Dendritic cell treated with granulocyte-macrophage colony-stimulating factor and Interleukin-4, amounts not matched to agents 40 ng/mL and 50 ng/mL, for 4 days (primary cell): ENCODE data around the gene OR4F6.
"Not testable (repeated sequence)": the region's sequence is repeated elsewhere in the genome, so short reads cannot be mapped to it uniquely, and the experiment has no call there.

Source experiments
- H3K27ac Mint-ChIP-seq: one replicate; pipeline ENCODE4 v1.8.0; 2022; ENCODE audit warnings: mild to moderate bottlenecking, mixed read lengths
- H3K27me3 Mint-ChIP-seq: one replicate; pipeline ENCODE4 v1.8.0; 2022; ENCODE audit warnings: mild to moderate bottlenecking, mixed read lengths
- H3K36me3 Mint-ChIP-seq: one replicate; pipeline ENCODE4 v1.8.0; 2022; ENCODE audit warnings: low read depth, mixed read lengths
- H3K4me1 Mint-ChIP-seq: one replicate; pipeline ENCODE4 v1.8.0; 2022; ENCODE audit warnings: low read depth, mixed read lengths
- H3K4me3 Mint-ChIP-seq: one replicate; pipeline ENCODE4 v1.8.0; 2022; ENCODE audit warnings: mild to moderate bottlenecking, moderate library complexity, mixed read lengths
- H3K9me3 Mint-ChIP-seq: one replicate; pipeline ENCODE4 v1.8.0; 2022; ENCODE audit warnings: mixed read lengths
- intact Hi-C: fragments of 100-400 bp; cut with micrococcal nuclease; formaldehyde crosslinking; loops from one replicate; pipeline ENCODE4 v1.15.0; 2022

OR4F6 gene

DNA sequence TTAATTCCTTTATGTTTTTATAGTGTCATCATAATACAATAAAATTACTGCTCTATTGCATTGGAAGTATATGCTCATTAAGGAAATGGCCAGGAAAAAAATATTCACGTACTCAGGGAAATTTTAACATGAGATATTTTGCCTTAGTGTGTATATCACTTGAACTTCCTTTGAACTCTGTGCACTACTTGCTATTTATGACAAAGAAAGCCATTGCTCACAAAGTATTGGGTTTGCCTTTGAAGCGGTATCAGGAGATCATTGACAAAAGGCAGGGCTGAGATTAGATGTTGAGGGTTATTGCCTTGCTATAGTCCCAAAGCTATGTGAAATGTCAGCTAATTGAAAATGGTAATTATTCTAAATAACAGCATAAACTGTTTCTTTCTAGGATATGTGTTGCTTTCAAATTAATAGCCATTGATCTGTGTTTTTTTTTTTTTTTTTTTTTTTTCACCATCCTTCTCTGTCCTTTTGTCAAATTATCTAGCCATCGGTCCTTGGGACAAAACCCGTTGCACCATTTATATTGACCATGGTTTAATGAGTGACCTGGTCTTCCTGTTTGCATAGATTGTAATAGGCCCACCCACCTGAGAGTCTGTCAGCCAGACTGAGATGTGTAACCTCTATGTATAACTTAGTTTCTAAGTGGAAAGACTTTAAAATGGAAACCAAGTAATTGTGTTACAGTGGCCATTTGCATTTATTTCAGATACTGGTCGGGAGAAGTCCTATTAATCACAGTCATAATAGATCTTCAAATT is 14.6 kb upstream of the OR4F6 start:
- H3K27me3 Mint-ChIP-seq, H3K4me1 Mint-ChIP-seq, H3K27ac Mint-ChIP-seq, intact Hi-C loops, H3K9me3 Mint-ChIP-seq, H3K36me3 Mint-ChIP-seq, H3K4me3 Mint-ChIP-seq: not testable (repeated sequence)

DNA sequence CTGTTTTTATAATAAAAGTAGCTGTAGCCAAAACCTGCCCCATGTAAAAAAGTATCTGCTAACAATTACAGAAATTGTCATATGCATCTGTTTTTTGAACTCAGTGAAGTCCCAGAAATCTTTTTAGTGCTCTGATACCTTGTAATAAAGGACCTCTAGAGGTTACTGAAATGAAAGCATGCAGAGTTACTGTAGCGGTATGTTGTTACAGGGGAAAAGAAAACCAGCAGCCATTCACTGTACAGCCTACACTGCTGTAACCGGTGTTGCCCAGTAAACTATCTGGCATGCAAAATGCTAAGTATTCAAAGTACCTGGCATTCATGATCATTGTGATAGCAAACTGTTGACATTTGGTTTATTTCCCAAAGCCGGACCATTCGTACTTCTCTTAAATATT is 12.6 kb upstream of the OR4F6 start:
- intact Hi-C loops, H3K4me1 Mint-ChIP-seq, H3K9me3 Mint-ChIP-seq, H3K36me3 Mint-ChIP-seq, H3K4me3 Mint-ChIP-seq, H3K27me3 Mint-ChIP-seq, H3K27ac Mint-ChIP-seq: not testable (repeated sequence)

DNA sequence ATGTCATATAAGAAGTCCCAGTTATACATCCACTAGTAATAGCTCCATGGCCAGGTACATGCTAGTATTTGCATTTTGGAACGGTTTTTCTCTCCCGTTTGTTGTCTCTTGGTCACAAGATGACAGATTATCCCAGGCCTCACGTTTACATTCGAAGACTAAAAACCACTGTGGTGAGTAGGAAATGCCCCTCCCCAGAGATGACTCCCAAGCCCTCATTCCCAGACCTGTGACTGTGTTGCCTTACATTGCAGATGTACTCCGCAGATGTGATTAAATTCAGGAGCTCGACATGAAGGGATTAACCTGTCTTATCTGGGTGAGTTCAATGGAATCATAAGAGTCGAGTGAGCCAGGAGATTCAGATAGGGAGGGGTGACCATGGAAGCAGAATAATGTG is 9.3 kb upstream of the OR4F6 start:
- H3K4me3 Mint-ChIP-seq, H3K9me3 Mint-ChIP-seq, intact Hi-C loops, H3K27ac Mint-ChIP-seq, H3K4me1 Mint-ChIP-seq, H3K27me3 Mint-ChIP-seq, H3K36me3 Mint-ChIP-seq: not testable (repeated sequence)

DNA sequence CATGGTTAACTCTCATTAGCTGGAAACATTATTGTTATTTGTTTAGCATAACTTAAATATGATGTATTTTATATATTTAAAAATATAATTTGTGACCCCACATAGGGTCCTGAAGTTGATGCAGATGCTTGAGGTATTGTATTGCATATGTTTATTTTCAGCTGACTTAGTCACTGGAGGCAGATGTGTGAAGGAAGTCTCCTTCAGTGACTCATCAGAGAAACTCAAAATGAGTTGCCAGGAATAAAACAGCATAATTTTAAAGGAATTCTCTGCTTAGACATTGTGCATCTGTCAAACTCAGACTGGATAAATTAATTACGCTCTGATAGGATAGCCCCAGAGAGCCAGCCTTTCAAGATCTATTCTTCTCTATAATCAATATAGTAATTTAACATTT is 7.9 kb upstream of the OR4F6 start:
- Mint-ChIP-seq H3K4me1 (no peaks in the 10 kb centered on the region), H3K36me3 (no peaks in the 10 kb centered on the region), H3K4me3 (no peak overlapping the region), H3K27me3 (no peaks in the 10 kb centered on the region), H3K27ac (no peak overlapping the region), H3K9me3 (no peaks in the 10 kb centered on the region)
- intact Hi-C loops = no loop called here

DNA sequence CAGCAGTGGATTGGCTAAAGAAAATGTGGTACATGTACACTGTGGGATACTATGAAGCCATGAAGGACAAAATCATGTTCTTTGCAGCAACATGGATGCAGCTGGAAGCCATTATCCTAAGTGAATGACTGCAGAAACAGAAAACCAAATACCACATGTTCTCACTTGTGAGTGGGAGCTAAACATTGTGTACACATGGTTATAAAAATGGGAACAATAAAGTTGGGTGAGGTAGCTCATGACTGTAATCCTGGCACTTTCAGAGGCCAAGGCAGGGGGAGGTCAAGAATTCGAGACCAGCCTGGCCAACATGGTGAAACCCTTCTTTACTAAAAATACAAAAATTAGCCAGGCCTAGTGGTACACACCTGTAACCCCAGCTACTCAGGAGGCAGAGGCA is 3.6 kb upstream of the OR4F6 start:
- H3K4me3 Mint-ChIP-seq = no peak overlapping the region
- no peaks in the 10 kb centered on the region for H3K27me3 Mint-ChIP-seq
- no peaks in the 10 kb centered on the region for H3K9me3 Mint-ChIP-seq
- intact Hi-C loops = no loop called here
- no peak overlapping the region for H3K27ac Mint-ChIP-seq
- H3K4me1 Mint-ChIP-seq = no peaks in the 10 kb centered on the region
- no peaks in the 10 kb centered on the region for H3K36me3 Mint-ChIP-seq

DNA sequence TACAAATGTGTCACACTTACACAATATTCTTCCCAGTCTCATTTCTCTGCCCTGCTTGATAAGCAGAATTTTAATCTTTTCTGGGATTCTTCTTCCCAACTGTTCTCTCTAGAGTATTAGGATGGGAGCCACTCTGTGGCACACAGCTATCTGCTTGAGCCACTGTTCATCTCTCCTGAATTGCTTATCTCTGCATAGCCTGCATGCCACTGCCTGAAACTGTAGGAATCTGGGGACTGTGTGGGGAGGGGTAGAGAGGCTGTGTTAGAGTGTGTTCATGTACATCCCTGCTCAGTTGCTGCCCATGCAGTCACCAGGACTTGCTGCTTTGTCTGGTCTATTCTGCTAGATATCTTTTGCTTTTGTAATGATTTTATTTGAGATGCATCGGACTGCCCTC is 2.3 kb upstream of the OR4F6 start:
- Mint-ChIP-seq H3K27me3 (peaks cover 2% of the 10 kb centered on the region), H3K27ac (no peak overlapping the region), H3K4me1 (no peaks in the 10 kb centered on the region), H3K4me3 (no peak overlapping the region), H3K36me3 (no peaks in the 10 kb centered on the region), H3K9me3 (peaks cover 9% of the 10 kb centered on the region)
- intact Hi-C loops = no loop called here

DNA sequence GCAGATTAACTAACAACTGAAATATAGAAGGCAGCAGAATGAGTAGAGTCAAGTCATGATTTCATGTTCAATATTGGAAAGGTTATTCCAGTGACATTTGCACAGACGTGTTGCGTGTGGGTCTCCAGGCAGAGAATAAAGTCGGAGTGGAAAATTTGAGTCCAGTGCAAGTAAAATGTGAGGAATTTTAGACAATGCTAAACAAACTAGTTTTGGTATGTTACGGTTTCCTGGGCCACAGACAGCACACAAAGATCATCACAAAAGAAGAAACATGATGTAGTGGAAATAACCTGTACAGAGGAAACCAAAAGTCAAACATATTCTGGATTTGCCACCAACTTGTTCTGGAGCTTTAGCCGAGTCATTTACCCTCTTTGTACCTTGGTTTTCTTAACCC is 367 bp downstream of the OR4F6 start:
- no peaks in the 10 kb centered on the region for H3K36me3 Mint-ChIP-seq
- H3K4me1 Mint-ChIP-seq = no peaks in the 10 kb centered on the region
- H3K27ac Mint-ChIP-seq = no peak overlapping the region
- no peak overlapping the region for H3K4me3 Mint-ChIP-seq
- peaks cover 10% of the 10 kb centered on the region for H3K9me3 Mint-ChIP-seq
- peaks cover 2% of the 10 kb centered on the region for H3K27me3 Mint-ChIP-seq
- intact Hi-C loops = no loop called here

DNA sequence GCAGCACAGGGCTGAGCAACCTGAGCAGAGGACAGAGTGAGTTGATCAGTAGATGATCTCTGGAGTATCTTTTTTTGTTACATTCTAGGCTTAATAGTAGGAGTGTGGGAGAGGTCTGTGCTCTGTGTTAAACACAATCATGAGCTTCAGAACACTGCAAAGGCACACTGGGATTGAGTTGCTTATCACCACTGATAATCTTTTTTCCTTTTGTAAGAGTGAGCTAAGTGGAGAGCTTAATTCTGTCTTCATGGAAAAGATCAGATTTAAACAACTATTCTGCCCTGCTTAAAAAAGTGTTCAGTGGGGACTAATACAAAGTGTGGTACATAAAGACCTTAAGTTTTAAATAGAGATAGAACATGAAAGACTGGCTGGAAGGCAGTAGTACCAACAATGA is 1.1 kb downstream of the OR4F6 start:
- Mint-ChIP-seq H3K4me3 (no peak overlapping the region), H3K4me1 (no peaks in the 10 kb centered on the region), H3K27me3 (peaks cover 2% of the 10 kb centered on the region), H3K36me3 (no peaks in the 10 kb centered on the region), H3K9me3 (peaks cover 10% of the 10 kb centered on the region), H3K27ac (no peak overlapping the region)
- intact Hi-C loops = no loop called here

DNA sequence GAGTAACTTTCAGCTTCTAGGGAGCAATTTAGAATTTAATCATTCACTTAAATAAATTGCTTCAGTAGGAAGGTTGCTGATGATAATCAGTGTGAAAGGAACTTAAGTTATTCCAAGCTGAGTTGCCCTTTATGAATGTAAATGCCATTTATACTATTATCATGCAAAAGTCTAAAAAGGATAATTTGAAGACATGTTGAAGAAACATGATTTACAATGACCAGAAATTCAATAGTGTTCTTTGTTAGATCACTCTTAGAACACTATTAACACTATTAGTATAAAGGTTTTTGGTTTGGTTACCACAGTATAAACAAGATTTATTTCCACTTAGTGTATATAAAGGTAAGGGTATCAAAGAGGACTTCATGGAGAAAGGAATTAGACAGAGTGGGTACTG is 1.6 kb downstream of the OR4F6 start:
- Mint-ChIP-seq H3K9me3 (peaks cover 10% of the 10 kb centered on the region), H3K4me3 (no peak overlapping the region), H3K27ac (no peak overlapping the region), H3K27me3 (peaks cover 2% of the 10 kb centered on the region), H3K4me1 (no peaks in the 10 kb centered on the region), H3K36me3 (no peaks in the 10 kb centered on the region)
- intact Hi-C loops = no loop called here

DNA sequence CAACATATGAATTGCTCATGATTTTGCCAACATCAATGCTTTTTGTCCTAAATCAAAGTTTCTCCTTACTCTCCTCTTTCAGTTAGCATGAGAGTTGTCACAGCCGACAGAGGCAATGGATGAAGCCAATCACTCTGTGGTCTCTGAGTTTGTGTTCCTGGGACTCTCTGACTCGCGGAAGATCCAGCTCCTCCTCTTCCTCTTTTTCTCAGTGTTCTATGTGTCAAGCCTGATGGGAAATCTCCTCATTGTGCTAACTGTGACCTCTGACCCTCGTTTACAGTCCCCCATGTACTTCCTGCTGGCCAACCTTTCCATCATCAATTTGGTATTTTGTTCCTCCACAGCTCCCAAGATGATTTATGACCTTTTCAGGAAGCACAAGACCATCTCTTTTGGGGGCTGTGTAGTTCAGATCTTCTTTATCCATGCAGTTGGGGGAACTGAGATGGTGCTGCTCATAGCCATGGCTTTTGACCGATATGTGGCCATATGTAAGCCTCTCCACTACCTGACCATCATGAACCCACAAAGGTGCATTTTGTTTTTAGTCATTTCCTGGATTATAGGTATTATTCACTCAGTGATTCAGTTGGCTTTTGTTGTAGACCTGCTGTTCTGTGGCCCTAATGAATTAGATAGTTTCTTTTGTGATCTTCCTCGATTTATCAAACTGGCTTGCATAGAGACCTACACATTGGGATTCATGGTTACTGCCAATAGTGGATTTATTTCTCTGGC is 2.5 kb downstream of the OR4F6 start:
- H3K4me3 Mint-ChIP-seq = no peak overlapping the region
- H3K27me3 Mint-ChIP-seq = peaks cover 2% of the 10 kb centered on the region
- H3K36me3 Mint-ChIP-seq = no peaks in the 10 kb centered on the region
- no peaks in the 10 kb centered on the region for H3K4me1 Mint-ChIP-seq
- H3K9me3 Mint-ChIP-seq = peaks cover 10% of the 10 kb centered on the region
- H3K27ac Mint-ChIP-seq = no peak overlapping the region
- intact Hi-C loops = no loop called here

DNA sequence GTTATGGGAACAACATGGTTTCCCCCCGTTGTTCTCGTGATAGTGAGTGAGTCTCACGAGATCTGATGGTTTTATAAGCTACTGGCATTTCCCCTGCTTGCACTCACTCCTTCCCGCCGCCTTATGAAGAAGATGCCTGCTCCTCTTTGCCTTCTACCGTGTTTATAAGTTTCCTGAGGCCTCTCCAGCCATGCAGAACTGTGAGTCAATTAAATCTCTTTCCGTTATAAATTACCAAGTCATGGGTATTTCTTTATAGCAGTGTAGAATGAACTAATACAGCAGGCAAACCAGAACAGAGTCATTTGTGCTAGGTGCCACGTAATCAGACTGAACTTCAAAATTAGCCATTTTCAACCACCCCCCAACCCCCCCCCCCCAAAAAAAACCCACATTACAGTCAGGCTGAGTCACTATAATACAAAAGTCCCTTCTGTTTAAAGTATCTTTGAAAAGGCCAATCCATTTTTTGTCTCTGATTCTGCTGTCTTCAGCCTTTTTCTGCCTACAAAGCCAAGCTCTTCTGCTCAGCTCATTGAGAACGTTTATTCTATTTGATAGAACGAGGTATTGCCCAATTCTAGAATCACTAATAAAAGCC is 4.1 kb downstream of the OR4F6 start:
- Mint-ChIP-seq H3K27ac (no peak overlapping the region), H3K4me1 (no peaks in the 10 kb centered on the region), H3K4me3 (no peak overlapping the region), H3K36me3 (no peaks in the 10 kb centered on the region), H3K9me3 (peaks cover 10% of the 10 kb centered on the region), H3K27me3 (peaks cover 2% of the 10 kb centered on the region)
- intact Hi-C loops = no loop called here

DNA sequence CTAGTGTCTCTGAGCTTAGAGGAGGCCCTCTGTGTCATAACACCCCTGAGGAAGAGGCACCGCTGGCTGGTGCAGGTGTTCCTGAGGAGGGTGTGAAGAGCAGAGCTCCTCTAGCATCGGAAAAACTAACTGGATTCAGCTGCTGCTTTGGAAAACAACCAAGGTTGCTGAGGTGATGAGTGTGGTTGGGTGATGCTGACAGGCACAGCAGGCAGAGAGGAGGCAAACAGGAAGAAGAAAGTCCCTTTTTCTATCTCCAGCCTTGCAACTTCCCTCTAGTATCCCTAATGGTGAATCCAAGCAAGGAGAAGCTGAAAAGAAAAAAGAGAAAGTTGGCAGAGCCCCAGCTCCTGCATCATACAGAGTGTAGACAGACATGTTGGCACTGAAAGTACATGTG is 4.9 kb downstream of the OR4F6 start:
- Mint-ChIP-seq H3K4me3 (no peak overlapping the region), H3K9me3 (peaks cover 10% of the 10 kb centered on the region), H3K27me3 (peaks cover 2% of the 10 kb centered on the region), H3K27ac (no peak overlapping the region), H3K4me1 (no peaks in the 10 kb centered on the region), H3K36me3 (no peaks in the 10 kb centered on the region)
- intact Hi-C loops = no loop called here

DNA sequence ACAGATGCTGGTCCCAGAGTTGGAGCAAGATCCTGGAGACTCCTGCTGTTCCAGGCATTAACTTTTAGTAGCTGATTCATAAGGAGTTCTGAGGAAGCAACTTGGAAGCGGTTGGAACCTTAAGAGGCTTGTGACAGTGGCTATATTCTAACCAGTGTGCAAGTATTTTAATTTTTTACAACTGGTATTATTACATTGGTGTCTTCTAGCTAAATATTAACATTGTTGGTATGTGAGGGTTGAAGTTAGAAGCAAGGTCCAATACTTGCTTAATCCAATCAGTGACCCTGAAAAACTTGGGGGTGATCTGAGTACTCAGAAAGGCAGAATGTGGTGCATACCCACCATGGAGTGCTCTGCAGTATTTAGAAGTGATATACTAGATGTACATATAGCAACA is 7.1 kb downstream of the OR4F6 start:
- Mint-ChIP-seq H3K4me1 (no peaks in the 10 kb centered on the region), H3K4me3 (no peak overlapping the region), H3K27ac (no peak overlapping the region), H3K36me3 (no peaks in the 10 kb centered on the region), H3K9me3 (peaks cover 6% of the 10 kb centered on the region), H3K27me3 (no peaks in the 10 kb centered on the region)
- intact Hi-C loops = no loop called here

DNA sequence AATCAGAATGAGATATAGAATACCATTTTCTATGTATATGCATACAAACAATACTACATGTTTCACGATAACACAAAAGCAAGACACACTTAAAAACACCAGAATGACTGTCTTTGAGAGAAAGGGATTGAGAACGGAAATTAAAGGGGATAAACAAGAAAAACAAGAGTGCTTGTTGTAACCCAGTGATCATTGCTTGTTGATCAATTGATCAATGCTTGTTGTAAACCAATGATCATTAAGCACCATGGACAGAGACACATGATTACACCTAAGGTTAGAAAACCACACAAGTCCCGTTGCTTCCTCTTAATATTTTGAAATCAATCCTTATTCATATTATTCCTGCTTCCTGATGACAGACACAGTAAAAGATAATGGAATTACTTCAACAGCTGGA is 7.6 kb downstream of the OR4F6 start:
- H3K4me1 Mint-ChIP-seq = no peaks in the 10 kb centered on the region
- H3K27ac Mint-ChIP-seq = no peak overlapping the region
- H3K4me3 Mint-ChIP-seq = no peak overlapping the region
- no peaks in the 10 kb centered on the region for H3K27me3 Mint-ChIP-seq
- intact Hi-C loops = no loop called here
- peaks cover 2% of the 10 kb centered on the region for H3K9me3 Mint-ChIP-seq
- H3K36me3 Mint-ChIP-seq = no peaks in the 10 kb centered on the region
